SK-N-SH treated with all-trans-retinoic acid at 6 μM for 48 hours (cell line): ENCODE results near the gene TEX29.

ENCODE experiments used
- ATAC-seq: fragments of 200-7000 bp; cut with Tn5 transposase; 3 replicates; pipeline ENCODE4 v1.9.1; 2020; ENCODE audit warnings: mild to moderate bottlenecking, moderate library complexity
- CREB5 ChIP-seq: fragments of 250-450 bp; sonication (Bioruptor Pico); IDR thresholded peaks from 2 replicates; pipeline ENCODE4 v1.5.1; 2020; ENCODE audit warnings: low read depth, mild to moderate bottlenecking, moderate library complexity
- CSDC2 ChIP-seq: fragments of 250-450 bp; sonication (Bioruptor Pico); IDR thresholded peaks from 2 replicates; pipeline ENCODE4 v1.5.0; 2020; ENCODE audit warnings: mild to moderate bottlenecking, moderate library complexity
- ESRRG ChIP-seq: fragments of 250-450 bp; sonication (Bioruptor Pico); IDR thresholded peaks from 2 replicates; pipeline ENCODE4 v1.6.1; 2021; ENCODE audit warnings: mild to moderate bottlenecking
- GLIS3 ChIP-seq: fragments of 250-450 bp; sonication (Bioruptor Pico); IDR thresholded peaks from 2 replicates; pipeline ENCODE4 v1.5.0; 2020; ENCODE audit warnings: mild to moderate bottlenecking, moderate library complexity
- ISL1 ChIP-seq: fragments of 250-450 bp; sonication (Bioruptor Pico); IDR thresholded peaks from 2 replicates; pipeline ENCODE4 v2.1.2; 2022; ENCODE audit warnings: mild to moderate bottlenecking, moderate library complexity
- POU6F1 ChIP-seq: fragments of 250-450 bp; sonication (Bioruptor Pico); IDR thresholded peaks from 2 replicates; pipeline ENCODE4 v1.8.0; 2021; ENCODE audit warnings: low read depth, mild to moderate bottlenecking, moderate library complexity, borderline replicate concordance
- PPARA ChIP-seq: fragments of 250-450 bp; sonication (Bioruptor Pico); IDR thresholded peaks from 2 replicates; pipeline ENCODE4 v1.5.0; 2020; ENCODE audit warnings: mild to moderate bottlenecking, borderline replicate concordance
- RARB ChIP-seq: fragments of 250-450 bp; sonication (Bioruptor Pico); IDR thresholded peaks from 2 replicates; pipeline ENCODE4 v1.8.0; 2021; ENCODE audit warnings: mild to moderate bottlenecking, moderate library complexity
- SNAI2 ChIP-seq: fragments of 250-450 bp; sonication (Bioruptor Pico); IDR thresholded peaks from 2 replicates; pipeline ENCODE4 v1.5.0; 2020; ENCODE audit warnings: mild to moderate bottlenecking, moderate library complexity
- TCF4 ChIP-seq: fragments of 250-450 bp; sonication (Bioruptor Pico); IDR thresholded peaks from 2 replicates; pipeline ENCODE4 v1.8.0; 2021; ENCODE audit warnings: mild to moderate bottlenecking, moderate library complexity, borderline replicate concordance
- TOX ChIP-seq: fragments of 250-450 bp; sonication (Bioruptor Pico); IDR thresholded peaks from 2 replicates; pipeline ENCODE4 v1.8.0; 2021; ENCODE audit warnings: mild to moderate bottlenecking, moderate library complexity, borderline replicate concordance
- TSHZ2 ChIP-seq: fragments of 250-450 bp; sonication (Bioruptor Pico); IDR thresholded peaks from 2 replicates; pipeline ENCODE4 v1.5.0; 2020; ENCODE audit warnings: mild to moderate bottlenecking, moderate library complexity
- ZC3H10 ChIP-seq: fragments of 250-450 bp; sonication (Bioruptor Pico); IDR thresholded peaks from 2 replicates; pipeline ENCODE4 v1.5.1; 2021; ENCODE audit warnings: mild to moderate bottlenecking, moderate library complexity
- ZFP3 ChIP-seq: fragments of 250-450 bp; sonication (Bioruptor Pico); IDR thresholded peaks from 2 replicates; pipeline ENCODE4 v1.5.0; 2020; ENCODE audit warnings: mild to moderate bottlenecking, moderate library complexity
- ZFP30 ChIP-seq: fragments of 450-650 bp; formaldehyde crosslinking; IDR thresholded peaks from 2 replicates; pipeline ENCODE4 v1.5.0; 2022; ENCODE audit warnings: mild to moderate bottlenecking, moderate library complexity
- ZNF565 ChIP-seq: fragments of 450-650 bp; formaldehyde crosslinking; conservative IDR thresholded peaks from 2 replicates; pipeline ENCODE4 v1.5.0; 2020; ENCODE audit warnings: low read depth, mild to moderate bottlenecking, moderate library complexity
- ZNF70 ChIP-seq: fragments of 450-650 bp; formaldehyde crosslinking; IDR thresholded peaks from 2 replicates; pipeline ENCODE4 v1.5.0; 2020; ENCODE audit warnings: mild to moderate bottlenecking, moderate library complexity
- ZNF8 ChIP-seq: fragments of 450-650 bp; formaldehyde crosslinking; IDR thresholded peaks from 2 replicates; pipeline ENCODE4 v1.5.0; 2020; ENCODE audit warnings: mild to moderate bottlenecking, moderate library complexity
- TF ChIP-seq, protein P1 (sequence below): fragments of 250-450 bp; sonication (Bioruptor Pico); IDR thresholded peaks from 2 replicates; pipeline ENCODE4 v1.5.1; 2021; ENCODE audit warnings: mild to moderate bottlenecking, moderate library complexity
- TF ChIP-seq, protein P2 (sequence below): fragments of 250-450 bp; sonication (Bioruptor Pico); IDR thresholded peaks from 2 replicates; pipeline ENCODE4 v1.8.0; 2020; ENCODE audit warnings: mild to moderate bottlenecking, moderate library complexity, borderline replicate concordance

The TEX29 gene

GRCh38 chr13:111275382-111275781, 45.1 kb upstream of the TEX29 start:
- TF ChIP-seq PPARA (CRISPR knock-in tag) (no peak), ZFP3 (CRISPR knock-in tag) (no peak), POU6F1 (CRISPR knock-in tag) (no peak), SNAI2 (CRISPR knock-in tag) (no peak), GLIS3 (CRISPR knock-in tag) (no peak), RARB (no peak), CREB5 (CRISPR knock-in tag) (no peak), TOX (CRISPR knock-in tag) (no peak), TCF4 (CRISPR knock-in tag) (no peak), ZNF565 (no peak), TSHZ2 (no peak), ESRRG (CRISPR knock-in tag) (no peak), ZNF8 (CRISPR knock-in tag) (no peak), ZNF70 (no peak), ISL1 (no peak), ZFP30 (CRISPR knock-in tag) (no peak), ZC3H10 (CRISPR knock-in tag) (no peak), CSDC2 (CRISPR knock-in tag) (no peak)
- TF ChIP-seq, protein P1, sequence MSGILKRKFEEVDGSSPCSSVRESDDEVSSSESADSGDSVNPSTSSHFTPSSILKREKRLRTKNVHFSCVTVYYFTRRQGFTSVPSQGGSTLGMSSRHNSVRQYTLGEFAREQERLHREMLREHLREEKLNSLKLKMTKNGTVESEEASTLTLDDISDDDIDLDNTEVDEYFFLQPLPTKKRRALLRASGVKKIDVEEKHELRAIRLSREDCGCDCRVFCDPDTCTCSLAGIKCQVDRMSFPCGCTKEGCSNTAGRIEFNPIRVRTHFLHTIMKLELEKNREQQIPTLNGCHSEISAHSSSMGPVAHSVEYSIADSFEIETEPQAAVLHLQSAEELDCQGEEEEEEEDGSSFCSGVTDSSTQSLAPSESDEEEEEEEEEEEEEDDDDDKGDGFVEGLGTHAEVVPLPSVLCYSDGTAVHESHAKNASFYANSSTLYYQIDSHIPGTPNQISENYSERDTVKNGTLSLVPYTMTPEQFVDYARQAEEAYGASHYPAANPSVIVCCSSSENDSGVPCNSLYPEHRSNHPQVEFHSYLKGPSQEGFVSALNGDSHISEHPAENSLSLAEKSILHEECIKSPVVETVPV (CRISPR knock-in tag), result no peak
- TF ChIP-seq, protein P2, sequence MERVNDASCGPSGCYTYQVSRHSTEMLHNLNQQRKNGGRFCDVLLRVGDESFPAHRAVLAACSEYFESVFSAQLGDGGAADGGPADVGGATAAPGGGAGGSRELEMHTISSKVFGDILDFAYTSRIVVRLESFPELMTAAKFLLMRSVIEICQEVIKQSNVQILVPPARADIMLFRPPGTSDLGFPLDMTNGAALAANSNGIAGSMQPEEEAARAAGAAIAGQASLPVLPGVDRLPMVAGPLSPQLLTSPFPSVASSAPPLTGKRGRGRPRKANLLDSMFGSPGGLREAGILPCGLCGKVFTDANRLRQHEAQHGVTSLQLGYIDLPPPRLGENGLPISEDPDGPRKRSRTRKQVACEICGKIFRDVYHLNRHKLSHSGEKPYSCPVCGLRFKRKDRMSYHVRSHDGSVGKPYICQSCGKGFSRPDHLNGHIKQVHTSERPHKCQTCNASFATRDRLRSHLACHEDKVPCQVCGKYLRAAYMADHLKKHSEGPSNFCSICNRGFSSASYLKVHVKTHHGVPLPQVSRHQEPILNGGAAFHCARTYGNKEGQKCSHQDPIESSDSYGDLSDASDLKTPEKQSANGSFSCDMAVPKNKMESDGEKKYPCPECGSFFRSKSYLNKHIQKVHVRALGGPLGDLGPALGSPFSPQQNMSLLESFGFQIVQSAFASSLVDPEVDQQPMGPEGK (CRISPR knock-in tag), result no peak
- ATAC-seq, result no peak

DNA sequence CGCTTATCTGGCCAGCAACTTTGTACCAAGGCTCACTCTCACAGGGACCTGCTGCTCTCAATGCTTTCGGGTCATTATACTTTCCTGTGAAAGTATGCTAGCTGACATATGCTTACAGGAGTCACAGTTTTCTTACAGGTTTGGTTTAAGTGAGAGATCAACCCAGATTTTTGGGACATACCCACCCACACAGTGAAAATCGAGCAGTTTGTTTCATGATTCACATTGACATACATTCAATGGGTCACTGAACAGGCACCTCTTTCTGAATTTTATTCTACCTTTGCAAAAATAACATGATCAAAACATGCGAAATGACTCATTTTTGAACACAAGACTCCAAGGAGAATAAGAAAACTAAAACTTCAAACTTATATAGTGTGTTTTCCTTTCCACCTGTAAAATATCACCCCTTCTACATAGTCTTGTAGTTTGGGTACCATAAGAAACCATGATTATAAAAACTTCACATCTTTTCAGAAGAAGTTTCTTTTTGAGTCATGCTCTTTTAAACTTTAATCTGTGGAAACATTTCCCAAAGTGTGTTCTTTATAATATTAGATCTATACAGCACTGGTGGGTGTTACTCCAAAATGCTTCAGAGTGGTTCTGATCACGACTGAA, 44.3 kb upstream of the TEX29 start:
- TF ChIP-seq POU6F1 (CRISPR knock-in tag), result no peak
- TF ChIP-seq TCF4 (CRISPR knock-in tag), result no peak
- TF ChIP-seq TSHZ2, result no peak
- no peak for TF ChIP-seq ZNF565
- TF ChIP-seq, protein P1 (CRISPR knock-in tag), result no peak
- TF ChIP-seq CSDC2 (CRISPR knock-in tag), result no peak
- ATAC-seq, result no peak
